Stimulated activated CD4-positive, alpha-beta T cell treated with anti-CD3 and anti-CD28 coated beads, Interleukin-2, amount 100 ng/mL, for 24 hours (primary cell): ENCODE measurements around the gene BTBD9.

Source experiments
- DNase-seq, 2 donors: peaks; one replicate each; pipeline ENCODE4 v3.0.0-alpha.2; 2020

BTBD9 gene

DNA sequence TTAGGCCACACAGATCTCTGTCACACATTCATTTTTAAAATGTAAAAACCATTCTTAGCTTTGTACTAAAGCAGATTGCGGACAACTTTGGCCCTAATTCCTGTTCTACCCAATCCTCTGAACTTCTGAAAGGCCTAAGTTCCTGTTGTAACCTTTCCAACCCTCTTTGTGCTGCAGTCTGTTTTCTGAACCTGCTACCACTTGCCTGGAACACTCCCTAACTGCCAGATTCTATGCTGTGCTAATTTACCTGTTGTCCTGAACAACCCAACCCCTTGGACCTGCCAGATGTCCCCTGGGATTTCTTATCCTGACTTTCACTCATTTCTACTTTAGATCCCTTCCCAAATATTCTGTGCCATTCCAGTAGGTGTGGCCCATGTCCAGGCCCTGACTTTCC is 421.5 kb downstream of the BTBD9 start:
- DNase-seq: no peak

GRCh38 chr6:38216451-38216850 is 423.3 kb downstream of the BTBD9 start:
- DNase-seq: no peak

GRCh38 chr6:38215651-38216311 is 423.9 kb downstream of the BTBD9 start:
- no peak for DNase-seq

DNA sequence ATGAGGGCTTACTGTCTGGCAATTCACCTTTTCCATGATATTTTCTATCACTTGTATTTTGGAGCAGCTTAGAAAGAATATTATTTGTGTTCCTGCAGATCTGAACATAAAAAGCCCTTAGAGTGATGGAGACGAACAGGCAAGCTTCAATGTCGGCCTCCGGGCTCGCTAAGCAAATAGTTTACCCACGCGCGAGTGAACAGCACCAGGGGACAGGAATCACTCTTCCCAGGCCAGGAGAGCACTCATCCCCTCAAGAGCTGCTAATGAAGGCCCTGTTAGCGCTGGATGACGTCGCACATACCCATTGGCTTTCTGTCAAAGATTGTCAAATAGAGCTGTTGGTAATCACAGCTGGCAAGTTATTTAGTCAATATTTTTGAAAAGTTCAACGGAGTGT is 424.5 kb downstream of the BTBD9 start:
- no peak for DNase-seq

GRCh38 chr6:38214159-38214558 is 425.6 kb downstream of the BTBD9 start:
- no peak for DNase-seq

GRCh38 chr6:38213251-38213658 is 426.5 kb downstream of the BTBD9 start:
- no peak for DNase-seq

GRCh38 chr6:38212579-38212978 is 427.1 kb downstream of the BTBD9 start:
- DNase-seq: no peak

GRCh38 chr6:38212116-38212515 is 427.6 kb downstream of the BTBD9 start:
- DNase-seq: no peak

- DNase-seq: no peak
Observed at GRCh38 chr6:38209371-38210260, 430.1 kb downstream of the BTBD9 start.

DNA sequence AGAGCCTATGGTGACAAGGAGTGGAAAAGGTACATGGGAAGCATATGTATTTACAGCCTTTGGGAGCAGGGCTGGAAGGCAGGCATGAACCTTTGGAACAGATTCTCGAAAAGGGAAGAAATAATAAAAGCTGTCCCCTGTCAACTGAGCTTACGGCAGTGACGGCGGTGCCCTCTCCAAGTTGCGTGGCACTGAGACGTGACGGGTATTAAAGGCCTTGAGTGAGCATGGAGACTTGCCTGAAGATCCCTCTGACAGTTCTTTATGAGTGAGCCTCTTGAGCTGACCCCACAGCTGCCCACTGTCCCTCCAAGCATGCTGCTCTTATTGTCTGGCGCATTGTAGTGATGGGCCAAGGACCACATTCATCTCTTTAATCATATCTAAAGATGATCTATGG is 431.7 kb downstream of the BTBD9 start:
- no peak for DNase-seq

DNA sequence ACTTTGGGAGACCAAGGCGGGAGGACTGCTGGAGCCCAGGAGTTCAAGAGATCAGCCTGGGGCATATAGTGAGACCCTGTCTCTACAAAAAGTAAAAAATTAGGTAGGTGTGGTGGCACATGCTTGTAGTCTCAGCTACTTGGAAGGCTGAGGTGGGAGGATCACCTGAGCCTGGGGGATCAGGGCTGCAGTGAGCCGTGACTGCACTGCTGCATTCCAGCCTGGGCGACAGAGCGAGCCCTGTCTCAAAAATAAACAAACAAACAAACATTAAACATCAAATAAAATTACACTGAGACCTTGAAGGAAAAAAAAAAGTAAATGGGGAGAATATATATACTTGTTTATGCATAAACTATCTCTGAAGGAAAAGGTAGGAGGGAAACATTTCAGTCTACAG is 432.4 kb downstream of the BTBD9 start:
- DNase-seq: no peak

DNA sequence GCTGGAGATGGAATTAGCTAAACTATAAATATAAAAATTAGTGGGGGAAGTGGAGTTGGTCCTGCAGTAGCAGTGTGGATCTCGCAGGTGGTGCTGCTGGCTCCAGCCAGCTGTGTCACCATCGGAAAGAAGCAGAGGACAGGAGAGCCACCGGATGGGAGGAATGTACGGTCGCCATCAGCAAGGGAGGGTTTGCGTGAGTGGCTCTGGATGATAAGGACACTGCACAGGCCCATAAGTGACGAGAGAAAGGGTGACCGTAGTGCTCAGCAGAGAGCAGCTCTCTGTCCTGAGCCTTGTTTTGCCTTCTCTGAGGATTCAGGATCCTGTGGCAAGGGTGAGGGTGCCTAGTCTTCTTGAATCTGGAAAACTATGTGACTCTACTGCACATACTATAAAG is 441.5 kb downstream of the BTBD9 start:
- DNase-seq: no peak

DNA sequence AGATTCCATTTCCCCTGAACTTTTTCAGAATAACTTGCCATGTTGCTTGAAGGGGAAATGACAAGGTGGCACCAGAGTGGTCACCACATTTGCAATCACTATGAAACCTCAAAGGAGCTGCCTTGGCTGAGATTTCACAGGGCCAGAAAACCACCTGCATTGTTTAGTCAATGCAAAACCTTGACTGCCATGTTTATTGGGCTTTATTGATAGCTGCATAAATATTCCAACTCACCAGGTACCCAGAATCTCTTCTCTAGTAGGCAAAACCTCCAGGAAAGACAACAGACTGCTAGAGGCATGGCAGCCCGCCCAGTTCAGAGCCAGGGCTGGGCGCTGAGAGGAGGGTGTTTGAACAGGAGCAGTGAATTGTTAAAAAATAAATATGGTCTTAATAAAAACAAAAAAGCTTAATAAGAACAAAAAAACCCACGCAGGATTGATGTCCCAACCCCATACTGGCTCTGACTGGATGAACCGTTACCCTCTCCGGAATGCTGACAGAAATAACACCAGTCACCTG is 444.6 kb downstream of the BTBD9 start:
- no peak for DNase-seq

- DNase-seq: no peak
Observed at GRCh38 chr6:38194589-38194988, 445.1 kb downstream of the BTBD9 start.

GRCh38 chr6:38194282-38194572 is 445.5 kb downstream of the BTBD9 start:
- no peak for DNase-seq

DNA sequence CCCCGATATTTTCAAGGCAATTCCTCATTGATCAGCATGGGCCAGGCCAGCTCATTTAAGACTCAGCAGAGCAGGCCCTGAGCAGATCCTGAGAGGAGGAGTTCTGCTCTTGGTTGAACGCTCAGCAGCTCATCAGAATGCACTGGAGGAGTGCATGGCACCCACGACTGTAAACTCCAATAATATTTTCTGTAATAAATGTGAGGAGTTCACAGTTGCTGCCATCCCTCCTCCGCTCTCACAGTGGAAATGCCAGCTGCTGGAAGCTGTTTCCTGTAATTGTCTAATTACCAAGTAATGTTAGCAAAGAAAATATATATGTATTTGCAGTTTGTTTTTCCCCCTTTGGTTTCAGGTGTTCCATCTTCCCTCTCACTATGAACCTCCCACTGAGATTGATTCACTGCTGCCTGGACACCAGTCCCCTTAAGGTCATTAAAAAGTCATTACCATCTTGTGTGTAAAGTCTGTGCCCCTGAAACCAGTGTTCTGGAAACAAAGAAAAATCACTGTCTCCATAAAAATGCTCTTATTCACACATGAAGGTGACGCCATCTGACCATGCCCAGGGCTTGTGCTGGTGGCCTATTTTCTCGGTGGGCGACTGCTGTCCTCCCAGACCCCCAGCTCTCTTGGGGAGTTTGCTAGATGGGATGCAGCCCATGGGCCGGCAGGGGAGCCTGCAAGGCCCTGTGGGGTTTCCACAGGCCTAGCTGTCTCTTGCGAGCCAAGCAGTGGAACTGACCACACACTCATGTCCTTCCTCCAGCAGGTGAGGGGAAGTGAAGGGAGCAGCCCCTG is 446.0 kb downstream of the BTBD9 start:
- DNase-seq: no peak

DNA sequence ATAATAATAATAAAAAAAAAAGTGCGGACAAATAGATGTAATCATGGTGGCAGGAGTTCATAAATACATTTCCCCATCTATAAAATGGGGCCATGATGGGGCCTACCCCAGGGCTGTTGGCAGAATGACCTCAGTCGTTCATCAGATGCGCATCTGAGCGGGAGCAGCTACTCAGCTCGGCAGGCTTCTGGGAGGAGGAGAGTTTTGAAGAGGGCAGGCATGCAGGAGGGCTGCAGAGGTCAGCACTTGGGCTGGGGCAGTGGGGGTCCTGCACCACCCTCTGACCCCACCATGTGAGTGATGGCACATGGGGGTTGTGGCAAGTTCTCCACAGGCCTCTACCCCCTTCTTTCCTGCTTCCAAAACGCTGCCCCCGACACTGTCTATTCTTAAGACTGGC is 446.7 kb downstream of the BTBD9 start:
- DNase-seq: no peak

- DNase-seq: no peak
Observed at GRCh38 chr6:38192487-38192886, 447.2 kb downstream of the BTBD9 start.

- no peak for DNase-seq
Observed at GRCh38 chr6:38192011-38192410, 447.7 kb downstream of the BTBD9 start.

GRCh38 chr6:38191418-38191817 is 448.3 kb downstream of the BTBD9 start:
- no peak for DNase-seq

- DNase-seq: no peak
Observed at GRCh38 chr6:38188677-38189335, 450.9 kb downstream of the BTBD9 start.

GRCh38 chr6:38187811-38188590 is 451.7 kb downstream of the BTBD9 start:
- no peak for DNase-seq
